ENCODE measurements around the gene GPC5. TPM values are rescaled to one million over a fixed set of nuclear protein-coding genes. Genes with fewer than 3 reads are reported as not detected.

Gene GPC5
- total and polyA plus RNA-seq, 9 of the 15 experiments (the other 6 are each of a cell fraction or from before 2014, with no cell fraction given): 0.18 to 0.27 TPM; not detected in 7

GRCh38 chr13:92775658-92776057 is 1377.2 kb downstream of the GPC5 start:
- no peak overlapping the region for H3K4me3 ChIP-seq
- POLR2A ChIA-PET: no interaction called here
- no peaks in the 10 kb centered on the region for H3K27me3 ChIP-seq (ENCODE audit: control insufficient read depth in 2 of 2, insufficient read depth in 2 of 2, low read length in 2 of 2)
- no peaks in the 10 kb centered on the region for H3K9me1 ChIP-seq (ENCODE audit: control insufficient read depth, insufficient read depth, low read length)
- H3K27ac ChIP-seq (ENCODE audit: extremely low read depth, low read depth, low read length): no peak overlapping the region
- no peak overlapping the region for H3K9ac ChIP-seq (ENCODE audit: insufficient read depth in 1 of 2, low read depth in 2 of 2, low read length in 2 of 2)
- BruUV-seq (replicated peaks): no TSS peak
- H2AFZ ChIP-seq (ENCODE audit: low read depth, low read length): no peak overlapping the region
- H3K4me1 ChIP-seq (replicated peaks in 1 of 2; ENCODE audit: control insufficient read depth in 2 of 2, insufficient read depth in 2 of 2, low read length in 2 of 2): no peaks in the 10 kb centered on the region
- no peak for ATAC-seq
- CTCF ChIA-PET (ENCODE audit: low intra/inter-chr PET ratio): no interaction called here
- intact Hi-C loops (cut with micrococcal nuclease) (no loop called here), in situ Hi-C loops (cut with MboI) (no loop called here)
- no peaks in the 10 kb centered on the region for H4K20me1 ChIP-seq (replicated peaks; ENCODE audit: control insufficient read depth, insufficient read depth, low read length)
- no peak for FAIRE-seq
- H3K4me2 ChIP-seq (ENCODE audit: insufficient read depth, low read length): no peak overlapping the region
- DNase-seq (ENCODE audit: extremely low read depth in 1 of 4, low spot score in 3 of 4): no peak
- no peaks in the 10 kb centered on the region for H3K36me3 ChIP-seq (ENCODE audit: control insufficient read depth, insufficient read depth, low read length)
- no peaks in the 10 kb centered on the region for H3K9me3 ChIP-seq (replicated peaks; ENCODE audit: control insufficient read depth, insufficient read depth, low read depth, low read length)
- no peaks in the 10 kb centered on the region for H3K79me2 ChIP-seq (ENCODE audit: control insufficient read depth, insufficient read depth, low read length)
- 0% methylated on average over 3 of the region's 3 CpGs for WGBS (ENCODE audit: insufficient coverage, low coverage, missing lambda C conversion rate)
- TF ChIP-seq TOE1 (IDR thresholded peaks at IDR 0.05; ENCODE audit: borderline replicate concordance) (no peak), TOE1 (CRISPR knock-in tag; IDR thresholded peaks at IDR 0.05; ENCODE audit: borderline replicate concordance, low read depth) (no peak), PRPF4 (IDR thresholded peaks at IDR 0.05; ENCODE audit: insufficient read depth, low read depth, low read length, poor library complexity, severe bottlenecking) (no peak), E2F6 (IDR thresholded peaks at IDR 0.05; ENCODE audit: borderline replicate concordance in 1 of 2, extremely low read depth in 1 of 2, insufficient read depth in 1 of 2, insufficient read length in 1 of 2, low read depth in 1 of 2, low read length in 1 of 2, poor library complexity in 1 of 2, severe bottlenecking in 1 of 2) (no peak), PRMT5 (CRISPR knock-in tag; IDR thresholded peaks at IDR 0.05) (no peak), ZNF253 (CRISPR knock-in tag; conservative IDR thresholded peaks at IDR 0.05) (no peak), SMARCA5 (IDR thresholded peaks at IDR 0.05) (no peak), NR3C1 (CRISPR knock-in tag; IDR thresholded peaks at IDR 0.05) (no peak), RHOXF2B (CRISPR knock-in tag; conservative IDR thresholded peaks at IDR 0.05) (no peak), FOXO4 (CRISPR knock-in tag; IDR thresholded peaks at IDR 0.05) (no peak), SP1 (CRISPR knock-in tag; IDR thresholded peaks at IDR 0.05) (no peak)
- TF ChIP-seq, protein P1, sequence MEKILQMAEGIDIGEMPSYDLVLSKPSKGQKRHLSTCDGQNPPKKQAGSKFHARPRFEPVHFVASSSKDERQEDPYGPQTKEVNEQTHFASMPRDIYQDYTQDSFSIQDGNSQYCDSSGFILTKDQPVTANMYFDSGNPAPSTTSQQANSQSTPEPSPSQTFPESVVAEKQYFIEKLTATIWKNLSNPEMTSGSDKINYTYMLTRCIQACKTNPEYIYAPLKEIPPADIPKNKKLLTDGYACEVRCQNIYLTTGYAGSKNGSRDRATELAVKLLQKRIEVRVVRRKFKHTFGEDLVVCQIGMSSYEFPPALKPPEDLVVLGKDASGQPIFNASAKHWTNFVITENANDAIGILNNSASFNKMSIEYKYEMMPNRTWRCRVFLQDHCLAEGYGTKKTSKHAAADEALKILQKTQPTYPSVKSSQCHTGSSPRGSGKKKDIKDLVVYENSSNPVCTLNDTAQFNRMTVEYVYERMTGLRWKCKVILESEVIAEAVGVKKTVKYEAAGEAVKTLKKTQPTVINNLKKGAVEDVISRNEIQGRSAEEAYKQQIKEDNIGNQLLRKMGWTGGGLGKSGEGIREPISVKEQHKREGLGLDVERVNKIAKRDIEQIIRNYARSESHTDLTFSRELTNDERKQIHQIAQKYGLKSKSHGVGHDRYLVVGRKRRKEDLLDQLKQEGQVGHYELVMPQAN (IDR thresholded peaks at IDR 0.05; ENCODE audit: borderline replicate concordance): no peak
- TF ChIP-seq, protein P2, sequence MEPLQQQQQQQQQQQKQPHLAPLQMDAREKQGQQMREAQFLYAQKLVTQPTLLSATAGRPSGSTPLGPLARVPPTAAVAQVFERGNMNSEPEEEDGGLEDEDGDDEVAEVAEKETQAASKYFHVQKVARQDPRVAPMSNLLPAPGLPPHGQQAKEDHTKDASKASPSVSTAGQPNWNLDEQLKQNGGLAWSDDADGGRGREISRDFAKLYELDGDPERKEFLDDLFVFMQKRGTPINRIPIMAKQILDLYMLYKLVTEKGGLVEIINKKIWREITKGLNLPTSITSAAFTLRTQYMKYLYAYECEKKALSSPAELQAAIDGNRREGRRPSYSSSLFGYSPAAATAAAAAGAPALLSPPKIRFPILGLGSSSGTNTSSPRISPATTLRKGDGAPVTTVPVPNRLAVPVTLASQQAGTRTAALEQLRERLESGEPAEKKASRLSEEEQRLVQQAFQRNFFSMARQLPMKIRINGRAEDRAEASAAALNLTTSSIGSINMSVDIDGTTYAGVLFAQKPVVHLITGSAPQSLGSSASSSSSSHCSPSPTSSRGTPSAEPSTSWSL (CRISPR knock-in tag; IDR thresholded peaks at IDR 0.05; ENCODE audit: borderline replicate concordance): no peak
